PC-9 (cell line): Measurements from ENCODE around the gene ZNF552. TPM values are rescaled to one million over a fixed set of nuclear protein-coding genes. Genes with fewer than 3 reads are reported as not detected.
A peak's percentile ranks its signal among the peaks of the same experiment; 100 is the strongest.

Source experiments
- BruUV-seq: library from RNA; stranded (reverse); fragments of 400-500 nt; replicated peaks from 2 replicates; lab custom pipeline; 2021; lab: Mats Ljungman, UMichigan
- CTCF ChIA-PET: fragments of 300-600 bp; sonication (Branson Sonifier 250); formaldehyde crosslinking; loops from one replicate; lab custom pipeline; 2022; ENCODE audit warnings: antibody characterized with exemption; lab: Charles Lee
- POLR2A ChIA-PET: fragments of 300-600 bp; sonication (Branson Sonifier 250); formaldehyde crosslinking; loops from one replicate; lab custom pipeline; 2022; ENCODE audit warnings: antibody characterized with exemption; ENCODE audit not compliant: unreplicated experiment; lab: Charles Lee
- DNase-seq, 2 experiments: peaks; one replicate each; pipeline versions ENCODE4 v3.0.0 to v3.0.0-alpha.2; 2015 to 2022; ENCODE audit warnings: mixed read lengths in 1 of 2
- H2AFZ ChIP-seq: fragments of 200-600 bp; sonication (generic); 2 replicates; pipeline ENCODE4 v1.8.1; 2017; ENCODE audit warnings: antibody characterized with exemption
- H3F3A ChIP-seq: fragments of 200-600 bp; sonication (generic); 2 replicates; pipeline ENCODE4 v1.8.1; 2017; ENCODE audit warnings: antibody characterized with exemption, mild to moderate bottlenecking, low read depth; ENCODE audit not compliant: insufficient read depth
- H3K27ac ChIP-seq: fragments of 200-600 bp; sonication (generic); 2 replicates; pipeline ENCODE4 v1.6.1; 2016; ENCODE audit warnings: mixed run types
- H3K27me3 ChIP-seq: fragments of 200-600 bp; sonication (generic); 2 replicates; pipeline ENCODE4 v1.6.1; 2016; ENCODE audit warnings: low read depth, mixed run types; ENCODE audit not compliant: insufficient read depth
- H3K36me3 ChIP-seq: fragments of 200-600 bp; sonication (generic); 2 replicates; pipeline ENCODE4 v1.6.1; 2016; ENCODE audit warnings: low read depth, mixed run types
- H3K4me1 ChIP-seq: fragments of 200-600 bp; sonication (generic); replicated peaks from 2 replicates; pipeline ENCODE4 v1.6.1; 2016; ENCODE audit warnings: mixed run types; ENCODE audit not compliant: insufficient read depth
- H3K4me2 ChIP-seq: fragments of 200-600 bp; sonication (generic); 2 replicates; pipeline ENCODE4 v1.6.1; 2017; ENCODE audit warnings: mixed run types
- H3K4me3 ChIP-seq: fragments of 200-600 bp; sonication (generic); 2 replicates; pipeline ENCODE4 v1.6.1; 2016; ENCODE audit warnings: mixed run types
- H3K79me2 ChIP-seq: fragments of 200-600 bp; sonication (generic); 2 replicates; pipeline ENCODE4 v1.6.1; 2017; ENCODE audit warnings: low read depth, mixed run types
- H3K9me2 ChIP-seq: fragments of 200-600 bp; sonication (generic); 2 replicates; pipeline ENCODE4 v1.8.1; 2017; ENCODE audit warnings: mild to moderate bottlenecking; ENCODE audit not compliant: insufficient read depth
- H3K9me3 ChIP-seq: fragments of 200-600 bp; sonication (generic); 2 replicates; pipeline ENCODE4 v1.8.1; 2016; ENCODE audit warnings: low read depth; ENCODE audit not compliant: insufficient read depth
- H4K20me1 ChIP-seq: fragments of 200-600 bp; sonication (generic); 2 replicates; pipeline ENCODE4 v1.8.1; 2017; ENCODE audit not compliant: insufficient read depth
- CTCF ChIP-seq: fragments of 200-600 bp; sonication (generic); conservative IDR thresholded peaks from 2 replicates; pipeline ENCODE4 v1.6.1; 2017; ENCODE audit warnings: mixed run types, antibody characterized with exemption, mild to moderate bottlenecking, moderate library complexity
- EZH2 ChIP-seq: fragments of 200-600 bp; sonication (generic); IDR thresholded peaks from 2 replicates; pipeline ENCODE4 v1.8.0; 2017; ENCODE audit warnings: antibody characterized with exemption, low read depth
- intact Hi-C: fragments of 100-400 bp; cut with micrococcal nuclease; formaldehyde crosslinking; loops from one replicate; pipeline ENCODE4 v1.10.0; 2022; ENCODE audit not compliant: unreplicated experiment
- total RNA-seq: library from RNA; stranded (reverse); gene quantifications from 2 replicates; pipeline ENCODE4 v1.2.3, GENCODE V29; 2021

Gene ZNF552
- total RNA-seq, 1 experiment from 2014 or later = 14.3 TPM

- TF ChIP-seq CTCF (no peak), EZH2 (no peak)
- Histone ChIP-seq H3K4me1 (no peaks in the 10 kb centered on the region), H2AFZ (no peak overlapping the region), H3K9me3 (peaks cover 39% of the 10 kb centered on the region), H3F3A (peaks cover 7% of the 10 kb centered on the region; the same call in 1 of the 2 replicates), H3K79me2 (peaks cover 54% of the 10 kb centered on the region), H4K20me1 (no peaks in the 10 kb centered on the region), H3K36me3 (peaks cover 65% of the 10 kb centered on the region), H3K27ac (no peak overlapping the region), H3K4me2 (no peak overlapping the region), H3K27me3 (no peaks in the 10 kb centered on the region), H3K9me2 (no peaks in the 10 kb centered on the region), H3K4me3 (0 out of 2 replicates have a peak overlapping the region, but pooled peaks have one; percentile 17)
- no peak for DNase-seq
- ChIA-PET CTCF (no interaction called here), POLR2A (no interaction called here)
- no TSS peak for BruUV-seq
- intact Hi-C loops = no loop called here
Measured at GRCh38 chr19:57779220-57779845, 35.4 kb downstream of the ZNF552 start.

GRCh38 chr19:57778336-57778735, 36.4 kb downstream of the ZNF552 start:
- no peak for DNase-seq
- ChIA-PET CTCF (no interaction called here), POLR2A (no interaction called here)
- Histone ChIP-seq H3K9me3 (peaks cover 47% of the 10 kb centered on the region), H3K27me3 (no peaks in the 10 kb centered on the region), H4K20me1 (no peaks in the 10 kb centered on the region), H3K27ac (no peak overlapping the region), H3K4me1 (no peaks in the 10 kb centered on the region), H3K79me2 (peaks cover 63% of the 10 kb centered on the region), H3K36me3 (peaks cover 69% of the 10 kb centered on the region), H3K9me2 (no peaks in the 10 kb centered on the region), H2AFZ (no peak overlapping the region), H3K4me2 (no peak overlapping the region), H3K4me3 (no peak overlapping the region), H3F3A (peaks cover 7% of the 10 kb centered on the region; the same call in 1 of the 2 replicates)
- TF ChIP-seq EZH2 = no peak
- no peak for TF ChIP-seq CTCF
- BruUV-seq = no TSS peak
- intact Hi-C loops = no loop called here

GRCh38 chr19:57776764-57777296, 37.9 kb downstream of the ZNF552 start:
- Histone ChIP-seq H4K20me1 (no peaks in the 10 kb centered on the region), H3K4me3 (no peak overlapping the region), H3K4me2 (no peak overlapping the region), H2AFZ (no peak overlapping the region), H3K36me3 (peaks cover 77% of the 10 kb centered on the region), H3K9me2 (no peaks in the 10 kb centered on the region), H3K4me1 (no peaks in the 10 kb centered on the region), H3K27ac (no peak overlapping the region), H3F3A (peaks cover 7% of the 10 kb centered on the region; the same call in 1 of the 2 replicates), H3K9me3 (peaks cover 55% of the 10 kb centered on the region), H3K27me3 (no peaks in the 10 kb centered on the region), H3K79me2 (peaks cover 72% of the 10 kb centered on the region)
- no TSS peak for BruUV-seq
- TF ChIP-seq CTCF (no peak), EZH2 (no peak)
- no peak for DNase-seq
- ChIA-PET CTCF (no interaction called here), POLR2A (no interaction called here)
- intact Hi-C loops = no loop called here
